ENCODE measurements around the gene MINK1.

GRCh38 chr17:4852567-4853207, 19.5 kb downstream of the MINK1 start:
- TF ChIP-seq CTCF (conservative IDR thresholded peaks at IDR 0.05) = no peak
- no peak for TF ChIP-seq ZFX (IDR thresholded peaks at IDR 0.05)
